Sciatic nerve (tissue), 2 donors: Measurements from ENCODE around the gene PLXNB2. TPM values are rescaled to one million over a fixed set of nuclear protein-coding genes. Genes with fewer than 3 reads are reported as not detected.
"Not testable (repeated sequence)": the region's sequence is repeated elsewhere in the genome, so short reads cannot be mapped to it uniquely, and the experiment has no call there.

Source experiments
- ATAC-seq: fragments of 200-7000 bp; cut with Tn5 transposase; one replicate; pipeline ENCODE4 v1.9.1; 2020; ENCODE audit warnings: mild to moderate bottlenecking, moderate library complexity
- DNase-seq: peaks from one replicate; pipeline ENCODE4 v3.0.0-alpha.2; 2020; ENCODE audit warnings: low spot score
- intact Hi-C: fragments of 100-400 bp; cut with DNase I; formaldehyde crosslinking; loops from one replicate; pipeline ENCODE4 v1.14.2; 2022
- total RNA-seq: library from RNA; stranded (reverse); fragmentation: NEBNext Ultra II Directional; extraction: Animal tissue kit (Norgen Biotek cat#: 25700); gene quantifications from one replicate; pipeline ENCODE4 v1.2.1, GENCODE V29; 2021
- donor health status: DM: no; HTN: no; CAD: no.
- donor health status: DM: no; HTN: no; CAD: no.

The PLXNB2 gene
- total RNA-seq, 1 donor from 2014 or later: 160 TPM

DNA sequence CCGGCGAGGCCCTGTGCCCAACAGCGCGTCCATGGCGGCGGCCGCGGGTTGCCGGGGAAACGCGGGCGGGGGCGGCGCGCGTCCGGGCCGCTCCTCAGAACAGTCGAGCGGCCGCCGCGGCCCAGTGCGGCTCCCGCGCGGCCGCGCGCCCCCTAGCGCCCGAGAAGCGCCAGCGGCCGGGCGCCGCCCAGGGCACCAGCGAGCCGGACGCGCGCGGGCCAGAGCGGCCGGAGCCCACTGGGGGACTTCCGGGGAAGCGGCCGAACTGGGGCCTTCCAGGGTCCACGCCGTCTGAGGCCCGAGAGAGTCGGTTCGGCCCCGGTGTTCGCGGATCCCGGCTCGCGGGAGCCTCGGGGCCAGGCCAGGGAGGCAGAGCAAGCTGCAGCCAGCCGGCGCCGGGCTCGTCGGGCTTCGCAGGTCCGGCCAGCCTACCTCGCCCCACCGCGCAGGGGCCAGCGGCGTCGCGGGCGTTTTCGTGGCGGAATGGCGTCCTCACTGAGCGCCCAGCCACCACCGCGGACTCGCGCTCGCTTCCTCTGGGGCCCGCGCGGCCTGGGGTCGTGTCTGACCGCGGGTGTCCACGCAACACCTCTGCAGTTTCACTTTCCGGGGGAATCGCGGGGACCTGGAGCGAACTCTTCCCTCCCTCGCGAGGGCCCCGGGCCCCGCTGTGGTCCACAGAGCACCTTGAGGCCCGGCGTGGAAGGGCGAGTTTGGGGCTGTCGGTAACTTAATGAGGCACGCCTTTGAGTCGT lies 19.7 kb upstream of the PLXNB2 start, which contains the start of gene DENND6B:
Gene DENND6B (minus strand): TSS at position 57 of the 755 bp plus-strand sequence. CDS start 24 bp downstream, at position 33.
- intact Hi-C loops: loop anchor here (2.0 to 5.0 kb wide), 2 partner anchors 58 to 75 kb away; partner anchors contain the start of gene HDAC10
- DNase-seq (peak; percentile 87), ATAC-seq (peak; percentile 88)

DNA sequence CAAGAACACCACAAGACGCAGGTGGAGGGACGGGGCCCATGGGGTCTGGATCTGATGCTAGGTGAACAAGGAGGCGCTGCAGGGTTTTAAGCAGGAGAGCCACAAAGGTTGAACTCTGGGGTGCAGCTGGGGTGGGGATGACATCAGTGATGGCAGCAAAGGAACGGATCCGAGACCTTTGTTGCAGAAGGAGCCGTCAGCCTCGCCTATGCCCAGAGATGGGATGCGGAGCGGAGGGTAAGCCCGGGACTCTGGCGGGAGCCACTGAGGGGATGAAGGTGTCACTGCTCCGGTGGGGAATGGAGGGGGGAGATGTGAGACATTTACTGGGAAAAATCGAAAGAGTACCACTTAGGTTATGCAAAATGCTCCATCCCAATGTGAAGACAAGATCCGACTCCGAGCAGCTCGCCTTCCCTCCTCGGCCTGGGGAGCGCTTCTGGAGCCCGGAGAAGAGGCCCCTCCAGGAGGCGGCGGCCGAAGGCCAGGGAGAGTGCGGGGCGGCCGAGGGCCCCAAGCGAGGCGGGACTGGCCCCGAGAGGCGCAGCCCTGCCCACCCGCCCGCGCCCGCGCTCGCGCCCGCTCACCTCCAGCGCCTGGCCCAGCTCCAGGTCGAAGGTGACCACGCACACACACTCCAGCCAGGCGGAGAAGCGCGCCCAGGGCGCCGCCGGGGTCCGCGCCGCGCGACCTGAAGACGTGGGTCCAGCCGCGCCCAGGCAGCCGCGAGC lies 18.9 kb upstream of the PLXNB2 start:
- intact Hi-C loops: loop anchor here (2.0 to 5.0 kb wide), 2 partner anchors 58 to 74 kb away; partner anchors contain the start of gene HDAC10

DNA sequence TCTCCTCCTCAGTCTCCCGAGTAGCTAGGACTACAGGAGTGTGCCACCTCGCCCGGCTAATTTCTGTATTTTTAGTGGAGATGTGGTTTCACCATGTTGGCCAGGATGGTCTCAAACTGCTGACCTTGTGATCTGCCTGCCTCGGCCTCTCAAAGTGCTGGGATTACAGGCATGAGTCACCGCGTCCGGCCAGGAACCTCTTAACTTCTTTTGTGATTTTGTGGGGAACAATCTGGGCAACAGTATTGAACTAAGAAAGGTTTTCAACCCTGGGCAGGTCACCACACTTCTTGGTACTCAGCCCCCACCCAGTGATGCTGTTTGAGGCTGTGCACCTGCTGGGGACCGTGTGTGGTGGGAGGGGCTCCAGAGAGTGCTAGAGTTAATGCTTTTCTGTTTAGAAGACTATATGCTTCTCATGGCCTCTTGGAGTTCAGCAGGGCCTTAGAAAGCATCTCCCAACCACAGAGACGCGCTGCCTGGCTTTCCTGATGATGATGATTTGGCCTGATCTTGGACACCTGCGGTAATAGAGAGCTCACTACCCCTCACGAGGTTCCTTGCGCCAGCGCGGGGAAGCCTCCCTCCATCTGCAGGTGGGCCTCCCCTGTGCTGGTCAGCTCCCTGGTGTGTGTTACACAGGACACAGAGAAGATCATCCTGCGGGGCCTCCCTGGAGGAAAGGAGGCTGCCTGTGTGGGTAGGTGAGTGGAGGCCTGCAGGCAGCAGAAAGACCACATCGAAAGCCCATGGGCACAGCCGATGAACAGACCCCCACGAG lies 18.2 kb upstream of the PLXNB2 start:
- ATAC-seq (no peak), DNase-seq (no peak)
- intact Hi-C loops: loop anchor here (2.0 to 5.0 kb wide), 2 partner anchors 57 to 73 kb away; partner anchors contain the start of gene HDAC10

More for the DNA sequence above, 18.9 kb upstream of the PLXNB2 start:
- no peak for DNase-seq
- ATAC-seq: peak; percentile 21

DNA sequence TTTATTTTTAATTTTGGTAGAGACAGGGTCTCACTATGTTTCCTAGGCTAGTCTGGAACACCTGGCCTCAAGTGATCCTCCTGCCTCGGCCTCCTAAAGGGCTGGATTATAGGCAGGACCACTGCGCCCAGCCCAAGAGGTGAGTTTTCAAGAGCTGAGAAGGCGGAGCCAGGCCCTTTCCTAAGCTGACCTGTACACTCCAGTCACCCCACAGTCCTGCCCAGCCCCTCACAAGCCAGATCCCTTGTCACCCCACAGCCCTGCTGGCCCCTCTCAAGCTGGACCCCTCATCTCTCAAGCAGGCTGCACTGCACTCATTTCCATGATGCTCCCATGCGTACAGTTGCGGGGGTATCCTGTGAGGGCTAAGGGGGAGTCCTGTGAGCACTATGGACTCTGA lies 16.5 kb upstream of the PLXNB2 start:
- ATAC-seq: no peak
- no peak for DNase-seq
- intact Hi-C loops: no loop called here

DNA sequence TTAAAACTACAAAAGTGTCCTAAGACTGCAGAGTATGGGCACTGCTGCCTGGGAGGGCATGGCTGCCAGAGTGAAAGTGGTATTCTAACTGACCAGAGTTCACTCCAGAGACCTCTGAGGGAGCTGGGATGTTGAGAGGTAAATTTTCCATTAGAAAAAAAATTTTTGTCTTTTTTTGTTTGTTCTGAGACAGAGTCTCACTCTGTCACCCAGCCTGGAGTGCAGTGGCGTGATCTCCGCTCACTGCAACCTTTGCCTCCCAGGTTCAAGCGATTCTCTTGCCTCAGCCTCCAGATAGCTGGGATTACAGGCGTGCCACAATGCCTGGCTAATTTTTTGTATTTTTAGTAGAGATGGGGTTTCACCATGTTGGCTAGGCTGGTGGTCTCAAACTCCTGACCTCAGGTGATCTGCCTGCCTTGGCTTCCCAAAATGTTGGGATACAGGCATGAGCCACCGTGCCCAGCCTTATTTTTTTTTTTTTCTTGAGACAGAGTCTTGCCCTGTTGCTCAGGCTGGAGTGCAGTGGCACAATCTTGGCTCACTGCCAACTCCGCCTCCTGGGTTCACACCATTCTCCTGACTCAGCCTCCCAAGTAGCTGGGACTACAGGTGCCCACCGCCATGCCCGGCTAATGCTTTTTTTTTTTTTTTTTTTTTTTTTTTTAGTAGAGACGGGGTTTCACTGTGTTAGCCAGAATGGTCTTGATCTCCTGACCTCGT lies 15.1 kb upstream of the PLXNB2 start:
- DNase-seq, ATAC-seq, intact Hi-C loops: not testable (repeated sequence)

DNA sequence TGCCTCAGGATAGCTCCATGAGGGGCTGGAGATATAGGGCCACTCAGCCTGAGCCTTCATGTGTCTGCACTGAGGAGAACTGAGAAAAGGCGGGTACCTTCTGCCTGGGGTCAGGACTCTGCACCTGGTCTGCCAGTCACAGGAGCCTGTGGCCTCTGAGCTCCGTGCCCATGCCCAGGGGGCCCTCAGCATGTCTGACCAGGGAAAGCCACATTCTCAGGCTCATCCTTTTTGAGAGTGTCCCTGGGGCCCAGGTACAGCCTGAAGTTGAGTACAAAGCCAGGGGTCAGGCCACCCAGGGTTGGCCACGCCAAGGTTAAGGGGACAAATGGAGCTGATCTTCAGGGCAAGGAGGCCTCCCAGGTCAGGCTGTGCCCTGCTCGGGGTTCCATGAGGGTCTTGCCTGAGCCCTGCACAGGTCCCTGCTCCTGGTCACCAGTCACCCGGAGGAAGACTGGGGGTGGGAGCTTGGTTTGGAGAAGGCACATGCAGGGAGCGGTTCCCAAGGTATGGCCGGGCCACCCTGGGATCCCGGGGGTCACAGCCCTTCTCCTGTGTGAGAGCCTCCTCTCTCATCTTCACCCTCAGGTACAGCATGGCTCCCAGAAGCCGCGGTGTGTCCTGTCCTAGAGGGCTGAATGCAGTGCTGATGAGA lies 13.4 kb upstream of the PLXNB2 start:
- DNase-seq: no peak
- no peak for ATAC-seq
- intact Hi-C loops: no loop called here

DNA sequence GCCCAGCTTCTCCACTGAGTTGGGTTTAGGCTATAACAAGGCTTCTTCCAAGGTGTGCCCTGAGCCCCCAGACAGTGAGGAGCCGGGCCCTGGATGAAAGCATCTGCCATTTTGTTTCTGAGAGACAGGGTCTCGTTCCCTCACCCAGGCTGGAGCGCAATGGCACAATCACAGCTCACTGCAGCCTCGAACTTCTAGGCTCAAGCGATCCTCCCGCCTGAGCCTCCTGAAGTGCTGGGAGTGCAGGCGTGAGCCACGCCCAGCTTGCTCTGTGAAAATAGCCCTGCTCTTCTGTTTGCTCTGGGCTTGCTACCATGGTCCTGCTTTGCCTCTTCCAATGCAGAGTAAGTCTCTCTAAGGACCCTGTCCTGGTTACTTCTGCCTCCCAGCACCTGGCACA lies 12.7 kb upstream of the PLXNB2 start:
- DNase-seq: no peak
- ATAC-seq: no peak
- intact Hi-C loops: no loop called here

DNA sequence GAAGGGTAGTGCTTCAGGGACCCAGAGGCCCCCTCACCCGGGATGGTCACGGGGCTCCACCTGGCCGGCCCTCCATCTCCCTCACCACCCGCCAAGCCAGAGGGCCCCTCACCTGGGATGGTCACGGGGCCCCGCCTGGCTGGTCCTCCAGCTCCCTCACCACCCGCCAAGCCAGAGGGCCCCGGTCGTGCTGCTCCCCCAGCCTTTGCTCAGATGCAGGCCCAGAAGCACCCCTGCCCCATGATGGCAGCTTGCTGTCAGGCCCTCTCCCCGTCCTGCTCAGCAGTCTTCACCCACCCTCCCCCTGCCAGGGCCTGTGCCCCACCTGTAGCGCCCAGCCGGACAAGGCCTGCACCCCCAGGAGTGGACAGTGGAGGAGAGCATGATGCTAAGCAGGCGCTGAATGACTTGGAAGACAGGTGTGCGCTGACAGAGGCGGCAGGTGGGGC lies 12.1 kb upstream of the PLXNB2 start:
- no peak for ATAC-seq
- DNase-seq: no peak
- intact Hi-C loops: no loop called here

DNA sequence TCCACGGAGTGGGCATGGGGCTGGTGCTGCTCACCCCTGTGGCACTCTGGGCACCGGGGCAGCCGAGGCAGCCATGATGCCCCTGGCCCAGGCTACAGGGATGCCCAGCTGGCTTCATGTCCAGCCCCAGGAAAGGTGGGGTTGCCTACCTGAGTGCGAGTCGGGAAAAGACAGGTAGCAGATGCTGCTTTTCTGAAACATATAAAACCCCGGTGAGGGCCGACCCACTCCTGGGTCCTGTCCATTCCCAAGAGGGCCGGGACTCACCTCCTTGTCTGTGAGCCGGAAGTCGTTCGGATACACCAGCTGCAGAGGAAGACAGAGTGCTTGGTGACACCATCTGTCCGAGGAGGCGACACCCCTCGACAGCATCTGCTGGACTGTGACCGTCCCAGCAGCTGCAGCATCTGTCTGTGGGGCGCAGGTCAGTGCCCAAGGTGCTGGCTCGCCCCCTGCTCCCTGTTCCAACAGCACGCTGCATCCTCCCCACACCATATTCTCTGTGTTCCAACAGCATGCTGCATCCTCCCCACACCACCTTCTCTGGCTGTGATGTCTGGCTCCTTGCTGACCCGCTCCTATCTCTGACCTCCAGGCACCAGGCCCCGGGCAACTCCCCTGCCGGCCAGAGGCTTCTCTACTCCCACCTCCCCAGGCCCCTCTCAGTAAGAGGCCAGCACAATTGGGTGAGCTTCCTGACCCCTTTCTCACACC lies 11.4 kb upstream of the PLXNB2 start:
- intact Hi-C loops: no loop called here
- DNase-seq (no peak), ATAC-seq (no peak)

DNA sequence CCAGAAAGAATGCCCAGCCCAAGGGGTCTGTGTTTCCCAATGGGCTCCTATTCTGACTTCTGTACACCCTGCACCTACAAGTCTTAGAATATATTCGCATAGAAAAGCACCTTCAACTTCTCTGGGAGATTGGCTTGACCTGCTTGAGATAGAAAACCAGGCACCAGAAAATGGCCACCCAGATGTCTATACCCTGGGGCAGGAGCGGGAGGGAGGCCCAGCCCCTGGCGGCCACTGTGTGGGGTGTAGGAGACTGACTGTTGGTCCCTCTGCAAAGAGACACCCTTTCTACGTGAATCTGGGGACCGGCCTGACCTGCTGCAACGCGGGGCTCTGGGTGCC lies 10.9 kb upstream of the PLXNB2 start:
- intact Hi-C loops: no loop called here
- no peak for DNase-seq

DNA sequence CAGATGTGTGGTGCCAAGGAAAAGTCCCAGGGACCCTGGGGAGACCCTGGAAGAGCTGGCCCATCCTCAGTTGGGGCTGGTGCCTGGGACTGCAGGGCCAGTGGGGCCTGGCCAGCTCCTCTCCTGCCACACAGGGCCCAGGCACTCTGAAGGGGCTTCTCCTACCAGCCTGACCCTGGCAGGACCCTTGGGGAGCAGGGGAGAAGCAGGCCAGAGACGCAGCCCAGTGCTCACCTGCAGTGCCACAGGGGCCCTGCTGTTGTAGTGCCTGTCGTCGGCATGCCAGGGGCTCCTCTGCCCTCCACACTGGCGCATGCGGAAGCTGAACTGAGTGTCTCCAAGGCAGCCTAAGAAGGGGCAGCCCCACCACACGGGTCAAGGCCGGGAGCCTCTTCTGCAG lies 10.2 kb upstream of the PLXNB2 start:
- no peak for DNase-seq
- intact Hi-C loops: no loop called here

More for the DNA sequence above, 10.9 kb upstream of the PLXNB2 start:
- ATAC-seq: no peak

DNA sequence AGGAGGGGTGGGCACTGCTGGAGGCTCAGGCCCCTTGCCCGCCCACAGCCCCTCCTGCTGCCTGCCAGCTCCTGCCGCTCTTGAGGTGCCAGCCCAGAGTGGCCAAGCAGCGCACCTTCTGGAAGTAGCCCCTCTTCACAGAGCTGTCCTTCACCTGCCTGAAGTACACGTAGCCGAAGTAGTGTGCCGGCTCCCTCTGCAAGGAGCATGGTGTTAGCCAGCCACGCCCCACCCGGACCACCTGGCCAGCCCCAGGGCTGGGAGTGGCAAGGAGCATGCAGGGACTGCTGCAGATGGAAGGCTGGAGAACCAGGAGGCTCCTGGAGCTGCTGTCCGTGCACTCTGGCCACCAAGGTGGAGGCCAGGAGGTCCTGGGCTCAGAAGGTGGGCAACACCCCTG lies 9.7 kb upstream of the PLXNB2 start:
- no peak for ATAC-seq
- no peak for DNase-seq
- intact Hi-C loops: no loop called here

More for the DNA sequence above, 10.2 kb upstream of the PLXNB2 start:
- no peak for ATAC-seq

DNA sequence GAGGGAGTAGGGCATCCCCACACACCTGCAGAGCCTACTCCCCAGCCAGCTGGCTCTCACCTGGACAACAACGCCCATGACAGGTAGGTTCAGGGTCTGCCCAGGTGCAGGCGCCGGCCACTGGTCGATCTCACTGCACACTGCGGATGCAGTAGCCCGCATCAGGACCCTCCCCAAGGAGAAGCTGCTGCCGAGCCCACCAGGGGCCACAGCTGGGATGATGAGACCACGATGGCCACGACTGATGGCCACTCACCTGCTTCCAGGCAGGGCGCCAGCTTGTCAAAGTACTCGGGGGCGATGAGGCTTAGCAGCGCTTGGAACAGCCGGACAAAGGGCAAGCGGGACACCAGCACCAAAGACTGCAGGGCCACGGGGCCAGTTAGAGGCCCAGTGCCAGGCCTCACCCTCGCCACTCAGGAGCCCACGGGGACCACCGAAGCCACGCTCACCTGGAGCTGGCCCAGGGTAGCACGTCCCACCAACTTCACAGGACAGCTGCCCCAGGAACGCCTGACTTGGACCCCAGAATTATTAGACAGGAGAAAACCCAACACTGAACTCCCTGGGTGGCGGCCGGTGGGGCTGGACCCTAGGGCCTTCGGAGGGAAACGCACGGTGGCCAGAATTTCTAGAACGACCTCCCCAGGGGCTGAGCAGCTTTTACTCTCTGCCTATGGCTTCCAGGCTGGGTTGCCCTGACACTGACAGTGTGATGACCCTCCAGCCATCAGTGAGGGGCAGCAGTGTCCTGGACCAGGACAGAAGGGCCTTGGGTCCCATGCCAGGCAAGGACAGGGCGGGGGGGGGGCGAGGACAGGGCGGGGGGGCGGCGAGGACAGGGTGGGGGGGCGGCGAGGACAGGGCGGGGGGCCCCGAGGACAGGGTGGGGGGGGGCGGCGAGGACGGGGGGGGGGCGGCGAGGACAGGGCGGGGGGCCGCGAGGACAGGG lies 8.9 kb upstream of the PLXNB2 start:
- no peak for DNase-seq
- intact Hi-C loops: no loop called here
- no peak for ATAC-seq

DNA sequence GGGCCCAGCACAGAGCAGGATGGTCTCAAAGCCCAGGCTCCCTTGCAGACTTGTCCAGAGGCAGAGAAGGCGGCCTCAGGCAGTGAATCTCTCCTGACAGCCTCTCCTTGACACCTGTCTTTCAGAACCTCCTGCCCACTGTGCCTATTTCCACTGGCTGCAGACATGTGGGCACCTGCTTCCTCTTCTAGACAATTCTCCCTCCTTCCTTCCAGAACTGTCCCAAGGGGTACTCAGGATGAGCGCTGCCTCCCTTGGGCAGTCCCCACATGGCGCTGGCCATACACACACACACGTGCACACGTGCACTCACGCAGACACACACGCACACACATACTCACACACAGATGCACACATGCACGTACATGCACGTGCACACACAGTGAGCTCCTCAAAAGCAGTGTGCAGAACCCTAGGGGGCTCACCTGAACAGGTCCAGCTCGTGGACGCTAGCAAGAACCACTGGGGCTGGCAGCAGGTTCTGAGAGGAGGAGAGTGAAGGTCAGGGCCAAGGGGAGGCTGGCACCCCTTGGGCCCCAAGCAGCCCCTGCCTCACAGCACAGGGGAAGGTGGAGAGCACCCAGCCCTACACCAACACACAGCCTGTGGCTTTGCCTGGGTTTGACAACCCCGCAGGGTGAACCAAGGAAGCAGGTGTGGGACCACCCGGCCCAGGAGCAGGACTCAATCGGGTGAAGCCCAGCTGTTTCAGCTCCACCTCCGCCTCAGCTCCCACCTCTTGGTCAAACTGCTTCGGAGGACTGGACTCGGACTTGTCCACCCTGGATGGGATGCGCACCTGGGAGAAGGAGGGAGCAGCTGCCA lies 8.1 kb upstream of the PLXNB2 start:
- ATAC-seq: no peak
- no peak for DNase-seq
- intact Hi-C loops: no loop called here

DNA sequence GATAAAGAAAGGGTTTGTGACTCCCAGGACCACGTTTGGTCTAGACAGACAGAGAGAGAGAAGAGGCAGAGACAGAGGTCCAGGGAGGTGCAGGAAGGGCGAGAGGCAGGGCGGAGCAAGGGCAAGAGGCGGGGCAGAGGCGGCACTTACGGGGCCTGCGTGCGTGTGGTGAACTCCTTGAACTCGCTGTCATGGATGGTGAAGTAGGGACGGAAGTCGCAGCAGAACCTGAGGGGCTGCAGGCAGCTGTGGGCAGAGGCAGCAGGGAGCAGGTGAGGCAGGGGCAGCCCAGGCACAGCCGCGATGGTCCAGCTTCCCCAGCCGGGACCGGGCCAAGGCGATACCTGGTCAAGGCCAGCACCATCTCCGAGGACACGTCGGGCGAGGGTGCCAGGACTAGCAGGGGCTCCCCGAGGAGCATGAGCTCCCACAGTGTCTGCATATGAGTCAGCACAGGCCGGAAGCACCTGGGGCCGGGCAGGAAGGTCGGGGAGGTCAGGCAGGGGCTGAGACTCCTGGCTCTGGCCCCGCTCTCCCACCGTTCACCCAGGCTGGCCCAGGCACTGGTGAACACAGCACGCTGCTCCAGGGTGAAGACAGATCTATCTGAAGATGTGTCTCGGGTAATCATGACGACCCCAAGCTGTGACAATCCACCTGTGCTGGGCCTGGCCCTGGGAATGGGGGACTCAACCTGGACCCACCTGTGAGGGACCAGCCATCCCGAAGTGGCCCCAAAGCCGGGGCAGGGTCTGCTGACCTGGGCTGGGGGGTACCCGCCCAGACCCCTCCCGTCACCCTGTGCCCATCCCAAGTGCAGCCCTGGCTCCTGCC lies 7.2 kb upstream of the PLXNB2 start:
- peak; percentile 59 for ATAC-seq
- intact Hi-C loops: no loop called here
- no peak for DNase-seq
